ENCODE data around the gene PITPNC1. TPM values are rescaled to one million over a fixed set of nuclear protein-coding genes. Genes with fewer than 3 reads are reported as not detected.
"Not testable (repeated sequence)": the region's sequence is repeated elsewhere in the genome, so short reads cannot be mapped to it uniquely, and the experiment has no call there.

PITPNC1 gene
- total RNA-seq, 2 donors from 2014 or later, result 22.3 to 24.3 TPM

GRCh38 chr17:67515490-67516083 is 138.5 kb downstream of the PITPNC1 start:
- intact Hi-C loops (cut with DNase I), result no loop called here
- no peak for DNase-seq (ENCODE audit: low spot score)

- DNase-seq (ENCODE audit: low spot score); intact Hi-C loops (cut with DNase I): not testable (repeated sequence)
These were observed 139.5 kb downstream of the PITPNC1 start for GRCh38 chr17:67516571-67516970.

GRCh38 chr17:67517325-67517724 is 140.2 kb downstream of the PITPNC1 start:
- intact Hi-C loops (cut with DNase I), result no loop called here
- no peak for DNase-seq (ENCODE audit: low spot score)

- intact Hi-C loops (cut with DNase I), result no loop called here
- DNase-seq (ENCODE audit: low spot score), result no peak
These were observed 141.8 kb downstream of the PITPNC1 start for GRCh38 chr17:67518876-67519275.

- DNase-seq (ENCODE audit: low spot score), result no peak
- intact Hi-C loops (cut with DNase I), result no loop called here
These were observed 142.7 kb downstream of the PITPNC1 start for GRCh38 chr17:67519801-67520251.

- no peak for DNase-seq (ENCODE audit: low spot score)
- intact Hi-C loops (cut with DNase I), result no loop called here
These were observed 143.3 kb downstream of the PITPNC1 start for GRCh38 chr17:67520252-67520906.

- intact Hi-C loops (cut with DNase I), result no loop called here
- no peak for DNase-seq (ENCODE audit: low spot score)
These were observed 144.1 kb downstream of the PITPNC1 start for GRCh38 chr17:67520916-67521774.

- no peak for DNase-seq (ENCODE audit: low spot score)
- intact Hi-C loops (cut with DNase I), result no loop called here
These were observed 144.6 kb downstream of the PITPNC1 start for GRCh38 chr17:67521775-67522069.

GRCh38 chr17:67523101-67523500 is 146.0 kb downstream of the PITPNC1 start:
- DNase-seq (ENCODE audit: low spot score), result no peak
- intact Hi-C loops (cut with DNase I), result no loop called here

- intact Hi-C loops (cut with DNase I), result no loop called here
These were observed 148.4 kb downstream of the PITPNC1 start for GRCh38 chr17:67525239-67526135.

GRCh38 chr17:67526700-67527099 is 149.6 kb downstream of the PITPNC1 start:
- DNase-seq (ENCODE audit: low spot score), result no peak
- intact Hi-C loops (cut with DNase I), result no loop called here

More at GRCh38 chr17:67525239-67526135, 148.4 kb downstream of the PITPNC1 start:
- DNase-seq (ENCODE audit: low spot score), result no peak

GRCh38 chr17:67528751-67529436 is 151.8 kb downstream of the PITPNC1 start:
- intact Hi-C loops (cut with DNase I), result no loop called here
- DNase-seq (ENCODE audit: low spot score), result peak; percentile 95

- intact Hi-C loops (cut with DNase I), result no loop called here
- no peak for DNase-seq (ENCODE audit: low spot score)
These were observed 154.2 kb downstream of the PITPNC1 start for GRCh38 chr17:67531291-67531690.

GRCh38 chr17:67532326-67532871 is 155.3 kb downstream of the PITPNC1 start:
- DNase-seq (ENCODE audit: low spot score), result no peak
- intact Hi-C loops (cut with DNase I), result no loop called here

- no peak for DNase-seq (ENCODE audit: low spot score)
- intact Hi-C loops (cut with DNase I), result no loop called here
These were observed 157.9 kb downstream of the PITPNC1 start for GRCh38 chr17:67534941-67535340.

GRCh38 chr17:67542219-67543114 is 165.4 kb downstream of the PITPNC1 start:
- DNase-seq (ENCODE audit: low spot score), result no peak
- intact Hi-C loops (cut with DNase I), result no loop called here

GRCh38 chr17:67544364-67544955 is 167.4 kb downstream of the PITPNC1 start:
- intact Hi-C loops (cut with DNase I), result no loop called here
- DNase-seq (ENCODE audit: low spot score), result no peak

Measured in posterior vena cava (tissue), 2 donors.